ENCODE data around the gene TXNDC8.

TXNDC8 gene

GRCh38 chr9:110276781-110277180, 60.9 kb downstream of the TXNDC8 start:
- DNase-seq, result no peak

- DNase-seq, result no peak
Measured at GRCh38 chr9:110270211-110270995, 67.3 kb downstream of the TXNDC8 start.

GRCh38 chr9:110266795-110267194, 70.9 kb downstream of the TXNDC8 start:
- no peak for DNase-seq

GRCh38 chr9:110261632-110262031, 76.0 kb downstream of the TXNDC8 start:
- no peak for DNase-seq

- DNase-seq, result no peak
Measured at GRCh38 chr9:110260911-110261310, 76.8 kb downstream of the TXNDC8 start.

- no peak for DNase-seq
Measured at GRCh38 chr9:110259566-110259965, 78.1 kb downstream of the TXNDC8 start.

GRCh38 chr9:110258690-110259091, 79.0 kb downstream of the TXNDC8 start:
- peak; percentile 77 to 94 for DNase-seq

GRCh38 chr9:110257956-110258355, 79.7 kb downstream of the TXNDC8 start:
- DNase-seq, result peak; percentile 71 to 91

GRCh38 chr9:110257097-110257841, 80.4 kb downstream of the TXNDC8 start:
- DNase-seq, result peak; percentile 50 to 52

- DNase-seq, result peak; percentile 99
Measured at GRCh38 chr9:110256380-110257096, 81.1 kb downstream of the TXNDC8 start, which contains the start of gene TXN. Gene TXN (minus strand): TSS chr9:110256507. CDS start chr9:110256435, 72 bp downstream.

- peak in 1 of 2 donors; percentile 61 for DNase-seq
Measured at GRCh38 chr9:110255463-110256379, 81.9 kb downstream of the TXNDC8 start.

- DNase-seq, result no peak
Measured at GRCh38 chr9:110255034-110255462, 82.6 kb downstream of the TXNDC8 start.

GRCh38 chr9:110254500-110254899, 83.2 kb downstream of the TXNDC8 start:
- no peak for DNase-seq

All from inflammatory macrophage treated with lipopolysaccharide for 1 hour (primary cell).